Body of pancreas (tissue), 4 donors: ENCODE results near the gene CFAP46.

Experiments
- CTCF ChIP-seq, 7 experiments: fragments of 450-650 bp in 4 of 7; fragments of 200-600 bp in 3 of 7; sonication (generic) in 3 of 7; IDR thresholded peaks; one replicate each; pipeline ENCODE4 v1.5.1; 2016 to 2019; ENCODE audit warnings: antibody characterized with exemption in 7 of 7
- POLR2A ChIP-seq, 3 donors: fragments of 450-650 bp; IDR thresholded peaks; one replicate each; pipeline ENCODE4 v1.6.1; 2016; ENCODE audit warnings: antibody characterized with exemption in 3 of 3, mild to moderate bottlenecking in 2 of 3

DNA sequence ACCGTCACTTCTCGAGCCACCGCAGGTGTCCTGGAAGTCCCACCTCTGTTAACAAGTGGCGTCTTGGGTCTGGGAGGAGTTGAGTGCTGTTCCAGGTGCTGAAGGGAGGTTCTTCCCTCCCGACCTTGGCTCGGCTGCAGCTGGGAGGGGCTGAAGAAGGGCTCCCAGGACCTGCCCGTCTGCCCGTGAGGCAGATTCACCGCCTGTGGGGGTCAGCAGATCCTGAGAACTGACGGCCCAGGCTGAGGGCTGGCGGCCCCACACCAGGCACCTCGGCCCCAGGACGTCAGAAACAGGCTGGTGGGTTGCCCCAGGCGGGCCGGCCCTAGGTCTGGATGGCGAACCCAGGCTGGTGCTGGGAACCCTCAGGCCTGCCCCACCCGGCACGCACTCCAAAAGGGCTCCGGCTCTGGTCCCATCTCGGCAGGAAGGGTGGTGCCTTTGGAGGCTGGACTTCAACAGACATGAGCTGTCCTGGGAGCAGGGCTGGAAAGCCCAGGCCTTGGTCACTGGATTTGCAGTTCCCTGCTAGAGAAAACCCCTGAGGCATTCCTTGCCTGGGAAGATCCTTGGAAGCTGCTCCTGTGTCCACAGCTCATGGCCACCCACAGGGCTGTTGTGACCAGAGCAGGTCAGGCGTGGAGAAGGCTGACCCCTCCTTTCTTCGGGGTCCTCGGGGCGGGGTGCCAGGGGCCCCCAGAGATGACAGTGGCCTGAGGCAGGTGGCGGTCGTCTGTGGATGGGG, 42.6 kb upstream of the CFAP46 start:
- TF ChIP-seq CTCF (IDR thresholded peaks at IDR 0.05): no peak
- TF ChIP-seq POLR2A (IDR thresholded peaks at IDR 0.05): no peak
